ENCODE measurements around the gene SPTA1. TPM values are rescaled to one million over a fixed set of nuclear protein-coding genes. Genes with fewer than 3 reads are reported as not detected.
A peak's percentile ranks its signal among the peaks of the same experiment; 100 is the strongest.

The SPTA1 gene
- not detected for total RNA-seq

GRCh38 chr1:158686111-158687009 lies at the start of gene SPTA1:
SPTA1 (minus strand) TSS chr1:158686715; CDS start chr1:158686517, 198 bp downstream.
- CTCF ChIA-PET = no interaction called here
- Mint-ChIP-seq H3K36me3 (ENCODE audit: low read depth) (no peaks in the 10 kb centered on the region), H3K27me3 (peaks cover 29% of the 10 kb centered on the region), H3K9me3 (no peaks in the 10 kb centered on the region), H3K4me3 (no peak within 1 kb of the TSS), H3K27ac (no peak within 1 kb of the TSS), H3K4me1 (no peaks in the 10 kb centered on the region)
- no peak for DNase-seq
- POLR2A ChIA-PET = no interaction called here

GRCh38 chr1:158735848-158736247 lies 49.3 kb upstream of the SPTA1 start:
- ChIA-PET POLR2A (no interaction called here), CTCF (interaction anchor here (1.8 kb wide), 1 partner anchor 12 kb away, joined by 4 read pairs; no protein-coding TSS in a partner anchor)
- H3K36me3 Mint-ChIP-seq (ENCODE audit: low read depth) = no peaks in the 10 kb centered on the region
- no peaks in the 10 kb centered on the region for H3K9me3 Mint-ChIP-seq
- DNase-seq = no peak
- H3K4me3 Mint-ChIP-seq = no peak overlapping the region
- no peak overlapping the region for H3K27ac Mint-ChIP-seq
- H3K4me1 Mint-ChIP-seq = no peaks in the 10 kb centered on the region
- peaks cover 4% of the 10 kb centered on the region for H3K27me3 Mint-ChIP-seq

GRCh38 chr1:158732524-158732923 lies 46.0 kb upstream of the SPTA1 start:
- ChIA-PET CTCF (no interaction called here), POLR2A (no interaction called here)
- Mint-ChIP-seq H3K27me3 (no peaks in the 10 kb centered on the region), H3K36me3 (ENCODE audit: low read depth) (no peaks in the 10 kb centered on the region), H3K4me3 (no peak overlapping the region), H3K27ac (no peak overlapping the region), H3K9me3 (no peaks in the 10 kb centered on the region), H3K4me1 (no peaks in the 10 kb centered on the region)
- DNase-seq = no peak

GRCh38 chr1:158731707-158732106 lies 45.2 kb upstream of the SPTA1 start:
- ChIA-PET CTCF (no interaction called here), POLR2A (no interaction called here)
- no peaks in the 10 kb centered on the region for H3K27me3 Mint-ChIP-seq
- no peak for DNase-seq
- no peaks in the 10 kb centered on the region for H3K9me3 Mint-ChIP-seq
- no peak overlapping the region for H3K27ac Mint-ChIP-seq
- no peaks in the 10 kb centered on the region for H3K4me1 Mint-ChIP-seq
- H3K4me3 Mint-ChIP-seq = no peak overlapping the region
- no peaks in the 10 kb centered on the region for H3K36me3 Mint-ChIP-seq (ENCODE audit: low read depth)

GRCh38 chr1:158730453-158730852 lies 43.9 kb upstream of the SPTA1 start:
- peaks cover 5% of the 10 kb centered on the region for H3K27me3 Mint-ChIP-seq
- no peak for DNase-seq
- H3K36me3 Mint-ChIP-seq (ENCODE audit: low read depth) = no peaks in the 10 kb centered on the region
- CTCF ChIA-PET = no interaction called here
- POLR2A ChIA-PET = no interaction called here
- no peak overlapping the region for H3K27ac Mint-ChIP-seq
- no peak overlapping the region for H3K4me3 Mint-ChIP-seq
- no peaks in the 10 kb centered on the region for H3K9me3 Mint-ChIP-seq
- no peaks in the 10 kb centered on the region for H3K4me1 Mint-ChIP-seq

- Mint-ChIP-seq H3K4me3 (no peak overlapping the region), H3K27me3 (peaks cover 8% of the 10 kb centered on the region), H3K4me1 (no peaks in the 10 kb centered on the region), H3K9me3 (no peaks in the 10 kb centered on the region), H3K36me3 (ENCODE audit: low read depth) (no peaks in the 10 kb centered on the region), H3K27ac (no peak overlapping the region)
- ChIA-PET CTCF (no interaction called here), POLR2A (no interaction called here)
- DNase-seq = no peak
Measured at GRCh38 chr1:158728510-158729225, 42.2 kb upstream of the SPTA1 start.

GRCh38 chr1:158724442-158724841 lies 37.9 kb upstream of the SPTA1 start:
- Mint-ChIP-seq H3K36me3 (ENCODE audit: low read depth) (no peaks in the 10 kb centered on the region), H3K27ac (no peak overlapping the region), H3K27me3 (peaks cover 15% of the 10 kb centered on the region), H3K4me3 (no peak overlapping the region), H3K4me1 (no peaks in the 10 kb centered on the region), H3K9me3 (no peaks in the 10 kb centered on the region)
- ChIA-PET POLR2A (no interaction called here), CTCF (no interaction called here)
- DNase-seq = no peak

GRCh38 chr1:158720620-158721019 lies 34.1 kb upstream of the SPTA1 start, which contains the start of gene OR6K3:
OR6K3 (minus strand) TSS chr1:158720720; CDS start chr1:158718115, 2,605 bp downstream.
- ChIA-PET CTCF (no interaction called here), POLR2A (no interaction called here)
- no peak for DNase-seq
- H3K27me3 Mint-ChIP-seq = peaks cover 10% of the 10 kb centered on the region
- no peak within 1 kb of the TSS for H3K4me3 Mint-ChIP-seq
- H3K4me1 Mint-ChIP-seq = peaks cover 11% of the 10 kb centered on the region
- H3K36me3 Mint-ChIP-seq (ENCODE audit: low read depth) = no peaks in the 10 kb centered on the region
- H3K9me3 Mint-ChIP-seq = no peaks in the 10 kb centered on the region
- H3K27ac Mint-ChIP-seq = no peak within 1 kb of the TSS

- ChIA-PET POLR2A (no interaction called here), CTCF (no interaction called here)
- H3K27me3 Mint-ChIP-seq = peaks cover 9% of the 10 kb centered on the region
- H3K4me3 Mint-ChIP-seq = no peak overlapping the region
- H3K36me3 Mint-ChIP-seq (ENCODE audit: low read depth) = no peaks in the 10 kb centered on the region
- H3K4me1 Mint-ChIP-seq = peaks cover 11% of the 10 kb centered on the region
- H3K27ac Mint-ChIP-seq = no peak overlapping the region
- DNase-seq = no peak
- H3K9me3 Mint-ChIP-seq = no peaks in the 10 kb centered on the region
Measured at GRCh38 chr1:158719664-158720063, 33.1 kb upstream of the SPTA1 start.

- H3K4me3 Mint-ChIP-seq = no peak overlapping the region
- H3K27me3 Mint-ChIP-seq = peaks cover 7% of the 10 kb centered on the region
- H3K9me3 Mint-ChIP-seq = no peaks in the 10 kb centered on the region
- ChIA-PET POLR2A (no interaction called here), CTCF (no interaction called here)
- DNase-seq = no peak
- no peak overlapping the region for H3K27ac Mint-ChIP-seq
- no peaks in the 10 kb centered on the region for H3K36me3 Mint-ChIP-seq (ENCODE audit: low read depth)
- peaks cover 11% of the 10 kb centered on the region for H3K4me1 Mint-ChIP-seq
Measured at GRCh38 chr1:158717344-158717743, 30.8 kb upstream of the SPTA1 start.

GRCh38 chr1:158716335-158716734 lies 29.8 kb upstream of the SPTA1 start:
- H3K4me3 Mint-ChIP-seq = no peak overlapping the region
- H3K4me1 Mint-ChIP-seq = peaks cover 11% of the 10 kb centered on the region
- no peak for DNase-seq
- ChIA-PET CTCF (no interaction called here), POLR2A (interaction anchor here (0.9 kb wide), 1 partner anchor 70 kb away, joined by 3 read pairs; no protein-coding TSS in a partner anchor)
- peaks cover 9% of the 10 kb centered on the region for H3K27me3 Mint-ChIP-seq
- no peaks in the 10 kb centered on the region for H3K9me3 Mint-ChIP-seq
- H3K36me3 Mint-ChIP-seq (ENCODE audit: low read depth) = no peaks in the 10 kb centered on the region
- peak overlapping the region; percentile 17 for H3K27ac Mint-ChIP-seq

- Mint-ChIP-seq H3K9me3 (no peaks in the 10 kb centered on the region), H3K4me1 (peaks cover 11% of the 10 kb centered on the region), H3K4me3 (no peak overlapping the region), H3K27me3 (peaks cover 7% of the 10 kb centered on the region), H3K27ac (no peak overlapping the region), H3K36me3 (ENCODE audit: low read depth) (no peaks in the 10 kb centered on the region)
- ChIA-PET POLR2A (no interaction called here), CTCF (no interaction called here)
- no peak for DNase-seq
Measured at GRCh38 chr1:158714754-158715153, 28.2 kb upstream of the SPTA1 start.

- Mint-ChIP-seq H3K27ac (no peak overlapping the region), H3K36me3 (ENCODE audit: low read depth) (no peaks in the 10 kb centered on the region), H3K9me3 (no peaks in the 10 kb centered on the region), H3K27me3 (peaks cover 12% of the 10 kb centered on the region), H3K4me3 (no peak overlapping the region), H3K4me1 (no peaks in the 10 kb centered on the region)
- CTCF ChIA-PET = no interaction called here
- DNase-seq = no peak
- POLR2A ChIA-PET = no interaction called here
Measured at GRCh38 chr1:158711098-158711497, 24.6 kb upstream of the SPTA1 start.

GRCh38 chr1:158706096-158706495 lies 19.6 kb upstream of the SPTA1 start:
- Mint-ChIP-seq H3K36me3 (ENCODE audit: low read depth) (no peaks in the 10 kb centered on the region), H3K4me1 (no peaks in the 10 kb centered on the region), H3K9me3 (no peaks in the 10 kb centered on the region), H3K27me3 (peaks cover 5% of the 10 kb centered on the region), H3K27ac (no peak overlapping the region), H3K4me3 (no peak overlapping the region)
- POLR2A ChIA-PET = no interaction called here
- no peak for DNase-seq
- CTCF ChIA-PET = no interaction called here
